WTC11 (cell line): ENCODE data around the gene SOCS6. TPM values are rescaled to one million over a fixed set of nuclear protein-coding genes. Genes with fewer than 3 reads are reported as not detected.

Source experiments
- ATAC-seq: fragments of 200-7000 bp; cut with Tn5 transposase; 2 replicates; pipeline ENCODE4 v1.10.0; 2021; ENCODE audit warnings: mild to moderate bottlenecking, moderate library complexity
- CTCF ChIA-PET: fragments of 300-600 bp; sonication (Branson Sonifier 250); formaldehyde crosslinking; loops from one replicate; lab custom pipeline; 2021; ENCODE audit warnings: antibody characterized with exemption; lab: Charles Lee
- POLR2A ChIA-PET: fragments of 350-600 bp; sonication (Branson Sonifier 250); formaldehyde crosslinking; loops from one replicate; lab custom pipeline; 2021; ENCODE audit warnings: antibody characterized with exemption; lab: Charles Lee
- DNase-seq: peaks from one replicate; pipeline ENCODE4 v3.0.0; 2021; ENCODE audit warnings: low spot score
- H3K27ac Mint-ChIP-seq: 2 replicates; pipeline ENCODE4 v1.8.0; 2021; ENCODE audit warnings: mixed read lengths
- H3K27me3 Mint-ChIP-seq: 2 replicates; pipeline ENCODE4 v1.8.0; 2021; ENCODE audit warnings: low read depth, mild to moderate bottlenecking, moderate library complexity, mixed read lengths
- H3K36me3 Mint-ChIP-seq: 2 replicates; pipeline ENCODE4 v1.8.0; 2021; ENCODE audit warnings: mixed read lengths
- H3K4me1 Mint-ChIP-seq: 2 replicates; pipeline ENCODE4 v1.8.0; 2022; ENCODE audit warnings: mixed read lengths
- H3K4me3 Mint-ChIP-seq: 2 replicates; pipeline ENCODE4 v1.8.0; 2021; ENCODE audit warnings: mild to moderate bottlenecking, moderate library complexity, mixed read lengths
- H3K9me3 Mint-ChIP-seq: 2 replicates; pipeline ENCODE4 v1.8.0; 2021; ENCODE audit warnings: mixed read lengths
- ATF1 ChIP-seq: sonication (generic); formaldehyde crosslinking; IDR thresholded peaks from 2 replicates; pipeline ENCODE4 v1.8.1; 2023; ENCODE audit warnings: mild to moderate bottlenecking, moderate library complexity, missing genetic modification reagents
- ATF2 ChIP-seq: sonication (generic); formaldehyde crosslinking; IDR thresholded peaks from 2 replicates; pipeline ENCODE4 v1.8.1; 2022; ENCODE audit warnings: low read depth, missing genetic modification reagents, borderline replicate concordance
- ATF6 ChIP-seq: sonication (generic); formaldehyde crosslinking; IDR thresholded peaks from 2 replicates; pipeline ENCODE4 v1.8.1; 2023; ENCODE audit warnings: mild to moderate bottlenecking, missing genetic modification reagents
- CREB1 ChIP-seq: sonication (generic); formaldehyde crosslinking; IDR thresholded peaks from 2 replicates; pipeline ENCODE4 v1.8.0; 2023; ENCODE audit warnings: mild to moderate bottlenecking, missing genetic modification reagents
- CTCF ChIP-seq: fragments of 200-600 bp; IDR thresholded peaks from 2 replicates; pipeline ENCODE4 v1.8.0; 2022; ENCODE audit warnings: antibody characterized with exemption
- E2F4 ChIP-seq: sonication (generic); formaldehyde crosslinking; IDR thresholded peaks from 2 replicates; pipeline ENCODE4 v1.8.1; 2022; ENCODE audit warnings: low read depth, mild to moderate bottlenecking, moderate library complexity, missing genetic modification reagents, borderline replicate concordance
- E2F5 ChIP-seq: sonication (generic); formaldehyde crosslinking; IDR thresholded peaks from 2 replicates; pipeline ENCODE4 v1.8.1; 2022; ENCODE audit warnings: mild to moderate bottlenecking, moderate library complexity, missing genetic modification reagents
- ERG ChIP-seq: fragments of 250-450 bp; sonication (Bioruptor Pico); IDR thresholded peaks from 2 replicates; pipeline ENCODE4 v1.8.0; 2021; ENCODE audit warnings: mild to moderate bottlenecking
- ESRRA ChIP-seq: sonication (generic); formaldehyde crosslinking; IDR thresholded peaks from 2 replicates; pipeline ENCODE4 v1.8.1; 2022; ENCODE audit warnings: mild to moderate bottlenecking, missing genetic modification reagents, borderline replicate concordance
- GRHL2 ChIP-seq: fragments of 250-450 bp; sonication (Bioruptor Pico); IDR thresholded peaks from 2 replicates; pipeline ENCODE4 v1.8.0; 2022; ENCODE audit warnings: mild to moderate bottlenecking, moderate library complexity; ENCODE audit not compliant: insufficient replicate concordance, severe bottlenecking
- MXD4 ChIP-seq: fragments of 250-450 bp; sonication (Bioruptor Pico); IDR thresholded peaks from 2 replicates; pipeline ENCODE4 v1.8.0; 2021; ENCODE audit warnings: mild to moderate bottlenecking, moderate library complexity, borderline replicate concordance
- MYBL2 ChIP-seq: sonication (generic); formaldehyde crosslinking; IDR thresholded peaks from 2 replicates; pipeline ENCODE4 v1.8.1; 2023; ENCODE audit warnings: mild to moderate bottlenecking, moderate library complexity, missing genetic modification reagents
- NR2C2 ChIP-seq: sonication (generic); formaldehyde crosslinking; IDR thresholded peaks from 2 replicates; pipeline ENCODE4 v1.8.0; 2022; ENCODE audit warnings: mild to moderate bottlenecking, missing genetic modification reagents
- SMAD4 ChIP-seq: sonication (generic); formaldehyde crosslinking; IDR thresholded peaks from 2 replicates; pipeline ENCODE4 v1.8.0; 2022; ENCODE audit warnings: mild to moderate bottlenecking, missing genetic modification reagents
- SP1 ChIP-seq: sonication (generic); formaldehyde crosslinking; conservative IDR thresholded peaks from 2 replicates; pipeline ENCODE4 v1.8.1; 2022; ENCODE audit warnings: missing genetic modification reagents
- TEAD4 ChIP-seq: sonication (generic); formaldehyde crosslinking; IDR thresholded peaks from 2 replicates; pipeline ENCODE4 v1.8.0; 2022; ENCODE audit warnings: mild to moderate bottlenecking, missing genetic modification reagents
- ZNF281 ChIP-seq: sonication (generic); formaldehyde crosslinking; IDR thresholded peaks from 2 replicates; pipeline ENCODE4 v1.8.0; 2023; ENCODE audit warnings: mild to moderate bottlenecking, missing genetic modification reagents
- ZNF317 ChIP-seq: sonication (generic); formaldehyde crosslinking; IDR thresholded peaks from 2 replicates; pipeline ENCODE4 v1.8.1; 2023; ENCODE audit warnings: low read depth, mild to moderate bottlenecking, moderate library complexity, missing genetic modification reagents, borderline replicate concordance
- ZNF416 ChIP-seq: fragments of 250-450 bp; sonication (Bioruptor Pico); IDR thresholded peaks from 2 replicates; pipeline ENCODE4 v1.9.0; 2021; ENCODE audit warnings: mild to moderate bottlenecking, inconsistent platforms
- ZNF423 ChIP-seq: fragments of 250-450 bp; sonication (Bioruptor Pico); IDR thresholded peaks from 2 replicates; pipeline ENCODE4 v2.1.2; 2022; ENCODE audit warnings: mild to moderate bottlenecking, moderate library complexity
- total RNA-seq: library from RNA; stranded (reverse); gene quantifications from 3 replicates; pipeline ENCODE4 v1.2.3, GENCODE V29; 2021

SOCS6 gene
- total RNA-seq, 1 experiment from 2014 or later: 16.5 TPM

- H3K36me3 Mint-ChIP-seq: no peaks in the 10 kb centered on the region
- POLR2A ChIA-PET: no interaction called here
- ATAC-seq (no peak), DNase-seq (no peak)
- TF ChIP-seq E2F5 (CRISPR knock-in tag) (no peak), ATF2 (CRISPR knock-in tag) (no peak), SMAD4 (CRISPR knock-in tag) (no peak), ATF6 (no peak), MXD4 (CRISPR knock-in tag) (no peak), GRHL2 (CRISPR knock-in tag) (no peak), ZNF416 (CRISPR knock-in tag) (no peak), ZNF281 (CRISPR knock-in tag) (no peak), ZNF317 (CRISPR knock-in tag) (no peak), ZNF423 (CRISPR knock-in tag) (no peak), NR2C2 (CRISPR knock-in tag) (no peak), ERG (CRISPR knock-in tag) (no peak), SP1 (CRISPR knock-in tag) (no peak), ATF1 (no peak), CREB1 (CRISPR knock-in tag) (no peak), ESRRA (CRISPR knock-in tag) (no peak)
- H3K27me3 Mint-ChIP-seq: no peaks in the 10 kb centered on the region
- CTCF ChIA-PET: interaction anchor here (0.6 kb wide), 1 partner anchor 85 kb away, joined by 3 read pairs; no protein-coding TSS in a partner anchor
- H3K4me1 Mint-ChIP-seq: no peaks in the 10 kb centered on the region
- H3K27ac Mint-ChIP-seq: no peak overlapping the region
- H3K4me3 Mint-ChIP-seq: no peak overlapping the region
- H3K9me3 Mint-ChIP-seq: 0 out of 2 replicates have a peak, but pooled peaks cover 3% of the 10 kb centered on the region
These were observed 38.1 kb upstream of the SOCS6 start for GRCh38 chr18:70250781-70251180.

GRCh38 chr18:70256184-70256583, 32.7 kb upstream of the SOCS6 start:
- no peaks in the 10 kb centered on the region for H3K36me3 Mint-ChIP-seq
- no peak for ATAC-seq
- POLR2A ChIA-PET: no interaction called here
- no peak overlapping the region for H3K27ac Mint-ChIP-seq
- no peak overlapping the region for H3K4me3 Mint-ChIP-seq
- no peaks in the 10 kb centered on the region for H3K9me3 Mint-ChIP-seq
- TF ChIP-seq ZNF416 (CRISPR knock-in tag) (no peak), MYBL2 (CRISPR knock-in tag) (no peak), ESRRA (CRISPR knock-in tag) (no peak), TEAD4 (no peak), E2F4 (CRISPR knock-in tag) (no peak), CTCF (no peak)
- no peaks in the 10 kb centered on the region for H3K27me3 Mint-ChIP-seq
- H3K4me1 Mint-ChIP-seq: no peaks in the 10 kb centered on the region
- no peak for DNase-seq
- CTCF ChIA-PET: interaction anchor here (1.0 kb wide), 1 partner anchor 60 kb away, joined by 3 read pairs; no protein-coding TSS in a partner anchor
